Trophoblast cell (in vitro differentiated cells and primary cell): ENCODE results near the gene EXO1.
A peak's percentile ranks its signal among the peaks of the same experiment; 100 is the strongest.

Source experiments
- DNase-seq, 2 donors: peaks; one replicate each; pipeline ENCODE4 v3.0.0-alpha.2; 2016
- H2AFZ ChIP-seq: 2 replicates; pipeline ENCODE4 v1.6.1; 2013; ENCODE audit warnings: low read length, moderate library complexity, mild to moderate bottlenecking; ENCODE audit not compliant: insufficient read depth, poor library complexity
- H2AK5ac ChIP-seq: 2 replicates; pipeline ENCODE4 v1.6.1; 2013; ENCODE audit warnings: mild to moderate bottlenecking, low read length
- H2BK120ac ChIP-seq: 2 replicates; pipeline ENCODE4 v1.6.1; 2013; ENCODE audit warnings: low read length, mild to moderate bottlenecking, moderate library complexity; ENCODE audit not compliant: insufficient read depth, poor library complexity
- H2BK12ac ChIP-seq: 2 replicates; pipeline ENCODE4 v1.6.1; 2013; ENCODE audit warnings: mild to moderate bottlenecking, low read length, moderate library complexity
- H2BK5ac ChIP-seq: 2 replicates; pipeline ENCODE4 v1.6.1; 2013; ENCODE audit warnings: low read length, low read depth, moderate library complexity, mild to moderate bottlenecking; ENCODE audit not compliant: poor library complexity
- H3K14ac ChIP-seq: 2 replicates; pipeline ENCODE4 v1.6.1; 2013; ENCODE audit warnings: mild to moderate bottlenecking, low read length
- H3K18ac ChIP-seq: 2 replicates; pipeline ENCODE4 v1.6.1; 2013; ENCODE audit warnings: mild to moderate bottlenecking, low read length
- H3K23ac ChIP-seq: 2 replicates; pipeline ENCODE4 v1.6.1; 2013; ENCODE audit warnings: low read length
- H3K27ac ChIP-seq: 2 replicates; pipeline ENCODE4 v1.5.1; 2013; ENCODE audit warnings: low read depth, mild to moderate bottlenecking, inconsistent platforms, low read length, moderate library complexity
- H3K27me3 ChIP-seq: 2 replicates; pipeline ENCODE4 v1.6.1; 2013; ENCODE audit warnings: inconsistent platforms, mild to moderate bottlenecking, low read length, moderate library complexity; ENCODE audit not compliant: insufficient read depth
- H3K36me3 ChIP-seq, 2 experiments: 1 replicate in 1 of 2; 2 replicates in 1 of 2; pipeline ENCODE4 v1.6.1; 2013; ENCODE audit warnings: low read length in 2 of 2, mild to moderate bottlenecking in 2 of 2, moderate library complexity in 1 of 2; ENCODE audit not compliant: insufficient read depth in 2 of 2, control insufficient read depth in 1 of 2
- H3K4ac ChIP-seq: 2 replicates; pipeline ENCODE4 v1.6.1; 2013; ENCODE audit warnings: low read depth, mild to moderate bottlenecking, low read length, moderate library complexity
- H3K4me1 ChIP-seq, 2 experiments: 1 replicate in 1 of 2; 2 replicates in 1 of 2; pipeline ENCODE4 v1.6.1; 2013; ENCODE audit warnings: low read length in 2 of 2, mild to moderate bottlenecking in 2 of 2, moderate library complexity in 1 of 2; ENCODE audit not compliant: insufficient read depth in 2 of 2, control insufficient read depth in 1 of 2
- H3K4me2 ChIP-seq: 2 replicates; pipeline ENCODE4 v1.6.1; 2013; ENCODE audit warnings: inconsistent platforms, mild to moderate bottlenecking, low read length, moderate library complexity
- H3K4me3 ChIP-seq: 2 replicates; pipeline ENCODE4 v1.5.1; 2013; ENCODE audit warnings: mild to moderate bottlenecking, low read depth, low read length, inconsistent platforms
- H3K79me1 ChIP-seq: one replicate; pipeline ENCODE4 v1.6.1; 2013; ENCODE audit warnings: low read length
- H3K79me2 ChIP-seq: 2 replicates; pipeline ENCODE4 v1.6.1; 2013; ENCODE audit warnings: low read length, mild to moderate bottlenecking; ENCODE audit not compliant: control insufficient read depth, insufficient read depth, poor library complexity
- H3K9ac ChIP-seq: 2 replicates; pipeline ENCODE4 v1.6.1; 2013; ENCODE audit warnings: mild to moderate bottlenecking, low read length
- H3K9me3 ChIP-seq: 2 replicates; pipeline ENCODE4 v1.6.1; 2013; ENCODE audit warnings: low read depth, mild to moderate bottlenecking, control low read depth, inconsistent platforms, low read length; ENCODE audit not compliant: insufficient read depth
- H4K12ac ChIP-seq: 2 replicates; pipeline ENCODE4 v1.6.1; 2013; ENCODE audit warnings: low read depth, mild to moderate bottlenecking, low read length, moderate library complexity
- H4K8ac ChIP-seq: 2 replicates; pipeline ENCODE4 v1.6.1; 2013; ENCODE audit warnings: low read depth, mild to moderate bottlenecking, low read length, moderate library complexity
- H4K91ac ChIP-seq: one replicate; pipeline ENCODE4 v1.6.1; 2013; ENCODE audit warnings: low read depth, mild to moderate bottlenecking, low read length, moderate library complexity
- WGBS: extraction: QIAGEN DNeasy Blood & Tissue Kit; methylation state at CpG from one replicate; pipeline ENCODE4 v1.1.7; 2013; ENCODE audit warnings: missing lambda C conversion rate; ENCODE audit not compliant: insufficient read length, insufficient coverage; ENCODE audit errors: extremely low coverage; 5-methylcytosine and 5-hydroxymethylcytosine counted together

Gene EXO1

GRCh38 chr1:241839369-241839979 lies 8.5 kb upstream of the EXO1 start:
- Histone ChIP-seq H3K4me2 (no peak overlapping the region), H4K12ac (no peak overlapping the region), H3K18ac (no peak overlapping the region), H3K36me3 (no peaks in the 10 kb centered on the region), H3K27me3 (no peaks in the 10 kb centered on the region), H3K4me3 (no peak overlapping the region), H3K79me2 (no peaks in the 10 kb centered on the region), H4K8ac (no peak overlapping the region), H3K14ac (peak overlapping the region; percentile 4), H2BK120ac (peak overlapping the region; percentile 28), H2AK5ac (no peak overlapping the region), H3K4me1 (peaks cover 5 to 7% of the 10 kb centered on the region in 2 experiments), H4K91ac (peak overlapping the region; percentile 65), H3K9me3 (no peaks in the 10 kb centered on the region), H2BK12ac (no peak overlapping the region), H3K9ac (no peak overlapping the region), H2BK5ac (peak overlapping the region; percentile 47), H2AFZ (no peak overlapping the region), H3K27ac (no peak overlapping the region), H3K4ac (no peak overlapping the region), H3K79me1 (peaks cover 9% of the 10 kb centered on the region), H3K23ac (no peak overlapping the region)
- no peak for DNase-seq
- WGBS, result no CpG with 5 or more reads among the region's 6 CpGs

- no peak overlapping the region for H3K18ac ChIP-seq
- no peak overlapping the region for H3K4ac ChIP-seq
- H3K27me3 ChIP-seq, result no peaks in the 10 kb centered on the region
- no peak overlapping the region for H2BK5ac ChIP-seq
- no peak overlapping the region for H4K8ac ChIP-seq
- DNase-seq, result peak in 1 of 2 donors; percentile 62
- no peak overlapping the region for H3K4me3 ChIP-seq
- no peaks in the 10 kb centered on the region for H3K79me2 ChIP-seq
- H3K23ac ChIP-seq, result no peak overlapping the region
- H3K14ac ChIP-seq, result no peak overlapping the region
- no CpG with 5 or more reads among the region's 6 CpGs for WGBS
- H3K9me3 ChIP-seq, result no peaks in the 10 kb centered on the region
- no peak overlapping the region for H2AK5ac ChIP-seq
- H2BK12ac ChIP-seq, result no peak overlapping the region
- H3K79me1 ChIP-seq, result peaks cover 9% of the 10 kb centered on the region
- H4K12ac ChIP-seq, result no peak overlapping the region
- H3K4me2 ChIP-seq, result no peak overlapping the region
- H3K36me3 ChIP-seq, result no peaks in the 10 kb centered on the region
- no peak overlapping the region for H4K91ac ChIP-seq
- H3K4me1 ChIP-seq, result peaks cover 5 to 7% of the 10 kb centered on the region in 2 experiments
- H3K27ac ChIP-seq, result no peak overlapping the region
- H2AFZ ChIP-seq, result no peak overlapping the region
- H2BK120ac ChIP-seq, result no peak overlapping the region
- H3K9ac ChIP-seq, result no peak overlapping the region
Observed at GRCh38 chr1:241840164-241840563, 7.8 kb upstream of the EXO1 start.

- H4K91ac ChIP-seq, result no peak overlapping the region
Observed at GRCh38 chr1:241841691-241842090, 6.3 kb upstream of the EXO1 start.

GRCh38 chr1:241842565-241842964 lies 5.4 kb upstream of the EXO1 start:
- no peak overlapping the region for H2BK12ac ChIP-seq
- no peak overlapping the region for H4K8ac ChIP-seq
- no peak overlapping the region for H2BK120ac ChIP-seq
- H2AK5ac ChIP-seq, result no peak overlapping the region
- no peak overlapping the region for H3K9ac ChIP-seq
- no peak overlapping the region for H4K91ac ChIP-seq
- H3K4ac ChIP-seq, result no peak overlapping the region
- no peak overlapping the region for H3K23ac ChIP-seq
- H3K27me3 ChIP-seq, result no peaks in the 10 kb centered on the region
- no peak overlapping the region for H3K27ac ChIP-seq
- H3K14ac ChIP-seq, result no peak overlapping the region
- peak; percentile 12 to 78 for DNase-seq
- no peaks in the 10 kb centered on the region for H3K79me2 ChIP-seq
- H3K18ac ChIP-seq, result no peak overlapping the region
- H2BK5ac ChIP-seq, result no peak overlapping the region
- H3K9me3 ChIP-seq, result no peaks in the 10 kb centered on the region
- no peak overlapping the region for H4K12ac ChIP-seq
- no peak overlapping the region for H3K4me3 ChIP-seq
- peaks cover 7% of the 10 kb centered on the region for H3K79me1 ChIP-seq
- no peak overlapping the region for H2AFZ ChIP-seq
- no peaks in the 10 kb centered on the region for H3K36me3 ChIP-seq
- no peak overlapping the region for H3K4me2 ChIP-seq
- no CpG with 5 or more reads among the region's 2 CpGs for WGBS
- H3K4me1 ChIP-seq, result peaks cover 5% of the 10 kb centered on the region in 2 experiments

More at GRCh38 chr1:241841691-241842090, 6.3 kb upstream of the EXO1 start:
- Histone ChIP-seq H3K27ac (no peak overlapping the region), H3K23ac (no peak overlapping the region), H3K79me2 (no peaks in the 10 kb centered on the region), H2BK5ac (no peak overlapping the region), H3K79me1 (peaks cover 9% of the 10 kb centered on the region), H3K9me3 (no peaks in the 10 kb centered on the region), H2BK120ac (no peak overlapping the region), H3K4ac (no peak overlapping the region), H3K4me2 (no peak overlapping the region), H4K8ac (no peak overlapping the region), H3K27me3 (no peaks in the 10 kb centered on the region), H3K14ac (no peak overlapping the region), H3K18ac (no peak overlapping the region), H3K9ac (no peak overlapping the region), H2AFZ (no peak overlapping the region), H3K4me1 (peaks cover 5 to 7% of the 10 kb centered on the region in 2 experiments), H4K12ac (no peak overlapping the region), H3K4me3 (no peak overlapping the region), H2AK5ac (no peak overlapping the region), H2BK12ac (no peak overlapping the region), H3K36me3 (no peaks in the 10 kb centered on the region)
- no CpG with 5 or more reads among the region's 3 CpGs for WGBS
- DNase-seq, result no peak
